Sigmoid colon (tissue), 4 donors: ENCODE results near the gene RANBP1.

Source experiments
- EP300 ChIP-seq, 4 donors: sonication (generic); formaldehyde crosslinking; IDR thresholded peaks; one replicate each; pipeline ENCODE4 v1.6.1; 2017; ENCODE audit warnings: antibody characterized with exemption in 4 of 4
- POLR2A ChIP-seq, 2 donors: fragments of 450-650 bp; IDR thresholded peaks; one replicate each; pipeline ENCODE4 v1.6.1; 2016; ENCODE audit warnings: antibody characterized with exemption in 2 of 2, mild to moderate bottlenecking in 2 of 2, moderate library complexity in 2 of 2
- POLR2AphosphoS5 ChIP-seq, 4 donors: sonication (generic); formaldehyde crosslinking; IDR thresholded peaks; one replicate each; pipeline ENCODE4 v1.6.1; 2017; ENCODE audit warnings: antibody characterized with exemption in 4 of 4
- TF ChIP-seq, protein P1 (sequence below), 4 experiments: fragments of 450-650 bp in 3 of 4; fragments of 200-600 bp in 1 of 4; IDR thresholded peaks; one replicate each; pipeline ENCODE4 v1.5.1; 2016 to 2019; ENCODE audit warnings: antibody characterized with exemption in 4 of 4, mild to moderate bottlenecking in 3 of 4, moderate library complexity in 2 of 4

DNA sequence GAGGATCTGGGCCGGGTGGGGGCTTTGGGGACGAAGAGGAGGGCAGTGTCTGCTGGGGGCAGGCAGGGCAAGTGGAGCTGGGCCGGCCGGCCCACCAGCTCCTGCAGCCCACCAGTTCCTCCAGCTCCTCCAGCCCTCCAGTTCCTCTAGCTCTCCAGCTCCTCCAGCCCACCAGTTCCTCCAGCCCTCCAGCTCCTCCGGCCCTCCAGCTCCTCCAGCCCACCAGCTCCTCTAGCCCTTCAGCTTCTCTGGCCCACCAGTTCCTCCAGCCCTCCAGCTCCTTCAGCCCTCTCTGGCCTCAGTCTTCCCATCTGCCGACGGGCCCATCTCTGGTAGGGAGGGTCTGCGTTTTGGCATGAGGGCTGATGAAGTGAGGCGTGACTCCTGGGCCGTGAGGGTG lies 44.1 kb downstream of the RANBP1 start:
- TF ChIP-seq, protein P1, sequence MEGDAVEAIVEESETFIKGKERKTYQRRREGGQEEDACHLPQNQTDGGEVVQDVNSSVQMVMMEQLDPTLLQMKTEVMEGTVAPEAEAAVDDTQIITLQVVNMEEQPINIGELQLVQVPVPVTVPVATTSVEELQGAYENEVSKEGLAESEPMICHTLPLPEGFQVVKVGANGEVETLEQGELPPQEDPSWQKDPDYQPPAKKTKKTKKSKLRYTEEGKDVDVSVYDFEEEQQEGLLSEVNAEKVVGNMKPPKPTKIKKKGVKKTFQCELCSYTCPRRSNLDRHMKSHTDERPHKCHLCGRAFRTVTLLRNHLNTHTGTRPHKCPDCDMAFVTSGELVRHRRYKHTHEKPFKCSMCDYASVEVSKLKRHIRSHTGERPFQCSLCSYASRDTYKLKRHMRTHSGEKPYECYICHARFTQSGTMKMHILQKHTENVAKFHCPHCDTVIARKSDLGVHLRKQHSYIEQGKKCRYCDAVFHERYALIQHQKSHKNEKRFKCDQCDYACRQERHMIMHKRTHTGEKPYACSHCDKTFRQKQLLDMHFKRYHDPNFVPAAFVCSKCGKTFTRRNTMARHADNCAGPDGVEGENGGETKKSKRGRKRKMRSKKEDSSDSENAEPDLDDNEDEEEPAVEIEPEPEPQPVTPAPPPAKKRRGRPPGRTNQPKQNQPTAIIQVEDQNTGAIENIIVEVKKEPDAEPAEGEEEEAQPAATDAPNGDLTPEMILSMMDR (IDR thresholded peaks at IDR 0.05): no peak
- TF ChIP-seq POLR2A (IDR thresholded peaks at IDR 0.05): no peak
- TF ChIP-seq POLR2AphosphoS5 (IDR thresholded peaks at IDR 0.05): no peak
- TF ChIP-seq EP300 (IDR thresholded peaks at IDR 0.05): no peak
